ENCODE measurements around the gene ADAM12.

GRCh38 chr10:126155528-126155927, 232.7 kb downstream of the ADAM12 start:
- TF ChIP-seq CTCF (conservative IDR thresholded peaks at IDR 0.05; ENCODE audit: low read depth in 2 of 2) (no peak), POLR2AphosphoS5 (IDR thresholded peaks at IDR 0.05; ENCODE audit: low read depth) (no peak), STAT1 (IDR thresholded peaks at IDR 0.05; ENCODE audit: unreplicated experiment) (no peak), CREB1 (CRISPR knock-in tag; IDR thresholded peaks at IDR 0.05; ENCODE audit: low read depth) (no peak)
